NCI-H2029 (cell line): Measurements from ENCODE around the gene PLCB2.
A peak's percentile ranks its signal among the peaks of the same experiment; 100 is the strongest.

Experiments used
- DNase-seq: peaks from one replicate; lab custom pipeline; 2025; lab: John Stamatoyannopoulos, UW

Gene PLCB2

GRCh38 chr15:40327457-40327856 is 19.7 kb upstream of the PLCB2 start:
- no peak for DNase-seq

GRCh38 chr15:40325700-40326099 is 18.0 kb upstream of the PLCB2 start:
- DNase-seq, result no peak

GRCh38 chr15:40325188-40325587 is 17.5 kb upstream of the PLCB2 start:
- no peak for DNase-seq

- no peak for DNase-seq
Observed at GRCh38 chr15:40323953-40324937, 16.5 kb upstream of the PLCB2 start.

- DNase-seq, result peak; percentile 69
Observed at GRCh38 chr15:40323239-40323952, 15.7 kb upstream of the PLCB2 start, which contains the start of gene INAFM2. INAFM2 (plus strand) TSS chr15:40323692; CDS start chr15:40324056, 364 bp downstream.

GRCh38 chr15:40322531-40323238 is 14.9 kb upstream of the PLCB2 start:
- DNase-seq, result no peak

GRCh38 chr15:40320931-40321371 is 13.2 kb upstream of the PLCB2 start:
- peak; percentile 33 for DNase-seq

GRCh38 chr15:40320409-40320808 is 12.7 kb upstream of the PLCB2 start:
- DNase-seq, result no peak

- DNase-seq, result no peak
Observed at GRCh38 chr15:40317580-40317979, 9.8 kb upstream of the PLCB2 start.

- DNase-seq, result no peak
Observed at GRCh38 chr15:40316931-40317330, 9.2 kb upstream of the PLCB2 start.

GRCh38 chr15:40314723-40315276 is 7.1 kb upstream of the PLCB2 start:
- no peak for DNase-seq

- DNase-seq, result peak; percentile 45
Observed at GRCh38 chr15:40313531-40314398, 6.0 kb upstream of the PLCB2 start.

- DNase-seq, result no peak
Observed at GRCh38 chr15:40312370-40313158, 4.8 kb upstream of the PLCB2 start.

- no peak for DNase-seq
Observed at GRCh38 chr15:40310993-40311392, 3.3 kb upstream of the PLCB2 start.

GRCh38 chr15:40310001-40310959 is 2.5 kb upstream of the PLCB2 start:
- DNase-seq, result no peak

GRCh38 chr15:40309344-40309862 is 1.7 kb upstream of the PLCB2 start:
- DNase-seq, result no peak

GRCh38 chr15:40306908-40307307 is 827 bp downstream of the PLCB2 start:
- DNase-seq, result no peak

GRCh38 chr15:40306371-40306770 is 1.4 kb downstream of the PLCB2 start:
- no peak for DNase-seq

GRCh38 chr15:40305281-40305680 is 2.5 kb downstream of the PLCB2 start:
- no peak for DNase-seq
